Measurements from ENCODE around the gene AP3S2. TPM values are rescaled to one million over a fixed set of nuclear protein-coding genes. Genes with fewer than 3 reads are reported as not detected.
A peak's percentile ranks its signal among the peaks of the same experiment; 100 is the strongest.

The AP3S2 gene
- total and polyA plus RNA-seq, 2 of the 13 experiments (the other 11 are each of a cell fraction or from before 2014, with no cell fraction given): 17.6 to 44.4 TPM

GRCh38 chr15:89812011-89812846 is 81.6 kb downstream of the AP3S2 start (continued):
- TF ChIP-seq ZNF503 (CRISPR knock-in tag; IDR thresholded peaks at IDR 0.05) (no peak), NR3C1 (CRISPR knock-in tag; IDR thresholded peaks at IDR 0.05) (no peak), ZSCAN25 (CRISPR knock-in tag; IDR thresholded peaks at IDR 0.05) (0 out of 2 replicates have a peak, but pooled peaks have one; percentile 23), POGZ (CRISPR knock-in tag; IDR thresholded peaks at IDR 0.05) (0 out of 2 replicates have a peak, but pooled peaks have one; percentile 23), ZNF792 (CRISPR knock-in tag; IDR thresholded peaks at IDR 0.05) (peak; percentile 53; the same call in 1 of the 2 replicates), ZEB1 (IDR thresholded peaks at IDR 0.05; ENCODE audit: insufficient replicate concordance, low read depth) (no peak), ARID2 (CRISPR knock-in tag; IDR thresholded peaks at IDR 0.05; ENCODE audit: borderline replicate concordance) (no peak), THAP11 (CRISPR knock-in tag; IDR thresholded peaks at IDR 0.05) (peak; percentile 16; the same call in 1 of the 2 replicates), ZNF34 (CRISPR knock-in tag; IDR thresholded peaks at IDR 0.05; ENCODE audit: borderline replicate concordance) (no peak), ZNF530 (CRISPR knock-in tag; IDR thresholded peaks at IDR 0.05; ENCODE audit: low read depth) (no peak), ZNF766 (CRISPR knock-in tag; IDR thresholded peaks at IDR 0.05; ENCODE audit: borderline replicate concordance) (no peak), DNMT3B (CRISPR knock-in tag; conservative IDR thresholded peaks at IDR 0.05) (no peak), ZNF574 (CRISPR knock-in tag; IDR thresholded peaks at IDR 0.05) (0 out of 2 replicates have a peak, but pooled peaks have one; percentile 30), MED1 (CRISPR knock-in tag; IDR thresholded peaks at IDR 0.05) (peak; percentile 36), ZNF737 (CRISPR knock-in tag; IDR thresholded peaks at IDR 0.05; ENCODE audit: borderline replicate concordance) (no peak), NFKB2 (CRISPR knock-in tag; IDR thresholded peaks at IDR 0.05; ENCODE audit: borderline replicate concordance) (peak; percentile 65; the same call in 1 of the 2 replicates)
- TF ChIP-seq, protein P1, sequence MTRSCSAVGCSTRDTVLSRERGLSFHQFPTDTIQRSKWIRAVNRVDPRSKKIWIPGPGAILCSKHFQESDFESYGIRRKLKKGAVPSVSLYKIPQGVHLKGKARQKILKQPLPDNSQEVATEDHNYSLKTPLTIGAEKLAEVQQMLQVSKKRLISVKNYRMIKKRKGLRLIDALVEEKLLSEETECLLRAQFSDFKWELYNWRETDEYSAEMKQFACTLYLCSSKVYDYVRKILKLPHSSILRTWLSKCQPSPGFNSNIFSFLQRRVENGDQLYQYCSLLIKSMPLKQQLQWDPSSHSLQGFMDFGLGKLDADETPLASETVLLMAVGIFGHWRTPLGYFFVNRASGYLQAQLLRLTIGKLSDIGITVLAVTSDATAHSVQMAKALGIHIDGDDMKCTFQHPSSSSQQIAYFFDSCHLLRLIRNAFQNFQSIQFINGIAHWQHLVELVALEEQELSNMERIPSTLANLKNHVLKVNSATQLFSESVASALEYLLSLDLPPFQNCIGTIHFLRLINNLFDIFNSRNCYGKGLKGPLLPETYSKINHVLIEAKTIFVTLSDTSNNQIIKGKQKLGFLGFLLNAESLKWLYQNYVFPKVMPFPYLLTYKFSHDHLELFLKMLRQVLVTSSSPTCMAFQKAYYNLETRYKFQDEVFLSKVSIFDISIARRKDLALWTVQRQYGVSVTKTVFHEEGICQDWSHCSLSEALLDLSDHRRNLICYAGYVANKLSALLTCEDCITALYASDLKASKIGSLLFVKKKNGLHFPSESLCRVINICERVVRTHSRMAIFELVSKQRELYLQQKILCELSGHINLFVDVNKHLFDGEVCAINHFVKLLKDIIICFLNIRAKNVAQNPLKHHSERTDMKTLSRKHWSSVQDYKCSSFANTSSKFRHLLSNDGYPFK (CRISPR knock-in tag; IDR thresholded peaks at IDR 0.05; ENCODE audit: borderline replicate concordance): no peak
- TF ChIP-seq, protein P2, sequence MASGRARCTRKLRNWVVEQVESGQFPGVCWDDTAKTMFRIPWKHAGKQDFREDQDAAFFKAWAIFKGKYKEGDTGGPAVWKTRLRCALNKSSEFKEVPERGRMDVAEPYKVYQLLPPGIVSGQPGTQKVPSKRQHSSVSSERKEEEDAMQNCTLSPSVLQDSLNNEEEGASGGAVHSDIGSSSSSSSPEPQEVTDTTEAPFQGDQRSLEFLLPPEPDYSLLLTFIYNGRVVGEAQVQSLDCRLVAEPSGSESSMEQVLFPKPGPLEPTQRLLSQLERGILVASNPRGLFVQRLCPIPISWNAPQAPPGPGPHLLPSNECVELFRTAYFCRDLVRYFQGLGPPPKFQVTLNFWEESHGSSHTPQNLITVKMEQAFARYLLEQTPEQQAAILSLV (CRISPR knock-in tag; IDR thresholded peaks at IDR 0.05; ENCODE audit: borderline replicate concordance): no peak; the same call in 1 of the 2 replicates
- TF ChIP-seq, protein P3, sequence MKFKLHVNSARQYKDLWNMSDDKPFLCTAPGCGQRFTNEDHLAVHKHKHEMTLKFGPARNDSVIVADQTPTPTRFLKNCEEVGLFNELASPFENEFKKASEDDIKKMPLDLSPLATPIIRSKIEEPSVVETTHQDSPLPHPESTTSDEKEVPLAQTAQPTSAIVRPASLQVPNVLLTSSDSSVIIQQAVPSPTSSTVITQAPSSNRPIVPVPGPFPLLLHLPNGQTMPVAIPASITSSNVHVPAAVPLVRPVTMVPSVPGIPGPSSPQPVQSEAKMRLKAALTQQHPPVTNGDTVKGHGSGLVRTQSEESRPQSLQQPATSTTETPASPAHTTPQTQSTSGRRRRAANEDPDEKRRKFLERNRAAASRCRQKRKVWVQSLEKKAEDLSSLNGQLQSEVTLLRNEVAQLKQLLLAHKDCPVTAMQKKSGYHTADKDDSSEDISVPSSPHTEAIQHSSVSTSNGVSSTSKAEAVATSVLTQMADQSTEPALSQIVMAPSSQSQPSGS (CRISPR knock-in tag; IDR thresholded peaks at IDR 0.05): no peak

Measured in HepG2 (cell line).